Suppressor macrophage treated with lipopolysaccharide for 1 hour (primary cell): Measurements from ENCODE around the gene SIM2.

Source experiments
- DNase-seq, 3 donors: peaks; one replicate each; pipeline ENCODE4 v3.0.0-alpha.2; 2020 to 2022

SIM2 gene

GRCh38 chr21:36717976-36718375 lies 19.1 kb downstream of the SIM2 start:
- DNase-seq = no peak

GRCh38 chr21:36718951-36719501 lies 20.1 kb downstream of the SIM2 start:
- DNase-seq = no peak

- DNase-seq = no peak
These were observed 20.7 kb downstream of the SIM2 start for GRCh38 chr21:36719614-36720013.

DNA sequence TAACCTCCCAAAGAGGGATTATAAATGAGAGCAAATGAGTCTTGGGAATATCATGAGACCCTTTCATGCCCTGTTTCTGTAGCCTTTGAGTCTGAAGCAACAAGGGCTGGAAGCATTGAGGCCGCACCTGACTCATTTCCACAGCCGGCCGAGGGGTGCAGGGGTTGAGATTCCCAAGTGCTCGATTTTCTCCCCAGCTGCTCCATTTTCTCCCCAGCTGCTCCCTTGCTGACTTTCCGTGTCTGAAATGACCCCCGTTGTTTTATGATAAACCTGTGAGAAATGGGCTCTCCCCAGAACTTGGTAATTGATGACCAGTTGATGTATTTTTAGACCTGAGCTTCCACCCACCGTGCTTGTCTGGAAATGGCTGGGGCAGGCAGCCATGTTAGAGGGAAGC lies 22.9 kb downstream of the SIM2 start:
- no peak for DNase-seq

DNA sequence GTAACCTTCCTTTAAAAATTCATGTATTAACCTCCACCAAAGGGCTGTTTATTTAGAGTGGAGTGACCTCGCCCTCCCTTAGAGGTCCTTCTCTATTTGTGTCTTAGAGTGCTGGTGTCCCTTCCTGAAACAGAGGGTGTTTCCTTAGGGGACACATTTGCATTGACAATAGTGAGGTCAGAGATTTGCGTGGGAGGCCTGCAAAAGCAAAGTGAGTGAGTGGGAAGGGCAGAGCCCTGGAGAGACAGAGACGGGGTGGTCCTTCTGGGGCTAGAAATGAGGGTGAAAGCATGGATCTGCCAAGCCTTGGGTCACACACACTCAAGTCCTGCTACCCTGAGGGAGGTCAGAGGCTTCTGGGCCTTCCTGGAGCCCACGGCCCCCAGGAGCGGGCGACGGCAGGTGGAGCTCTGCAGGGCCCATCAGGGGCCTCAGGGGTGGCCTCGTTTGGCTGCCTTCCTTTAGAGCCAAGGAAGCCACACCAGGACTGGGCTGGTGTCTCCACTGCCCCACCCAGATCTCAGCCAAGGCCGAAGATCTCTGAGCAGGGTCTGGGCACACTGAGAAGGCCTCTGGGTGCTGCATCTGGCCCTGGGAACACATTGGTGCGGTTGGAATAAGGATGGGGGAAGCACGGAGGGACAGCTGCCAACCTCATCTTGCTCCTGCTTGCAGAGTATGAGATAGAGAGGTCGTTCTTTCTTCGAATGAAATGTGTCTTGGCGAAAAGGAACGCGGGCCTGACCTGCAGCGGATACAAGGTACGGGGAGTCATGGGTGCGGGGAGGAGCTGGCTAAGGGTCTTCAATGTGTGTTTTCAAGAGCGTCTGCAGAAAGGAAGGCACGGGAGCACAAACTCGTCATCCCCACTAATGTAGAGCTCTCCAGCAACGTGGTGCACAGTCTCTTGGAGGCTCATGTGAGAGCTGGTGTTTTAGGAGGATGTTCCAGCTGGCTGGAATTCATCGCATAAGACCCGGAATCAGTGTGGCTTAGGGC lies 23.8 kb downstream of the SIM2 start:
- DNase-seq = no peak

GRCh38 chr21:36723371-36723881 lies 24.5 kb downstream of the SIM2 start:
- no peak for DNase-seq

DNA sequence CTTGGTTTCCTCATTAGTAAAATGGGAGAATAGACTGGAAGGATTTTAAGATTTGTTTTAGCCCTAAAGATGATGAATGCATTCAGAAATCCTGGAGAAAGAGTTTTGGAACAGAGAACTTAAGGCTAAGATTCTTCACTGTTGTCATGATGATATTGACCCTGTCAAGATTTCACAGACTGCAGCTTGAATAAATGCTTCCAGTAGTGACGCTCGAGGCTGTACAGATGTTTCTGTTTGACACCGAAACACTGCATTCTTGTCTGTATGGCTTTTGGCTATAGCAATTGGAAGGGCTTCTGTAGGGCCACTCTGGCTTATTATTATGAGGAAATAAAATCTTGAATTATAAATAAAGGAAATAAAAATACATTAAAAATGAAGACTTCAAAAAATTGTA lies 25.7 kb downstream of the SIM2 start:
- DNase-seq = no peak

DNA sequence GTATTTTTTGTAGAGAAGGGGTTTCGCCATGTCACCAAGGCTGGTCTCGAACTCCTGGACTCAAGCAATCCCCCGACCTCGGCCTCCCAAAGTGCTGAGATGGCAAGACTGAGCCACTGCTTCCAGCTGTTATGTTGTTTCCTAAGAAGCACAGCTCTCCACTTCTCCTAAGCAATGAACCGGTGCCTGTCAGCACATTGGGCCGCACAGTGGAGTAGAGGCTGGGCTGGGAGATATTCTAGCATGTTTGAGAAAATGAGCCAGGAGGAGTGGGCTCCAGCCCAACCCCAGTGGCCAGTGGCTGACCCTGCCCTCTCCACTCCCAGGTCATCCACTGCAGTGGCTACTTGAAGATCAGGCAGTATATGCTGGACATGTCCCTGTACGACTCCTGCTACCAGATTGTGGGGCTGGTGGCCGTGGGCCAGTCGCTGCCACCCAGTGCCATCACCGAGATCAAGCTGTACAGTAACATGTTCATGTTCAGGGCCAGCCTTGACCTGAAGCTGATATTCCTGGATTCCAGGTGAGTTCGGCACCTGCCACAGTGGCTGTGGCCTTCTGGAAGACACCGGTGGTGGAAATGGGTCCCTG lies 27.0 kb downstream of the SIM2 start:
- no peak for DNase-seq

DNA sequence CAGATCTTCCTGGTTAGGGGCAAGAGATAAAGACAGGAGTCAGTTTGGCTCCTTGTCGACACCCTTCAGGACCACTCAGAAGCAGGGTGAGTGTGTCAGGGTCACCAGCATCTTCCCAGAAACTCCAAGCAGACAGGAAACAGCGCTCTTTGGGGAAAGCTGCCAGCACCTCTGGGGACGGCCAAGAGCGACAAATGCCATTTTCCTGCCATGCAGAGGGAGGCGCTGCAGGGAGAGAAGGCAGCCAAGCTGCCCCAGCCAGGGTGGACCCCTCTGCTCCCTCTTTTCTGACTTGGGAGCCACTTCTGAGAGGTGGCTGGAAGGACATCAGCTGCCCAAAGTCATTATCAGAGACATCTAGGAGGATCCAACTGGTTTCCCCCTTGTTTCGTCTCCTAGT lies 29.0 kb downstream of the SIM2 start:
- no peak for DNase-seq

- DNase-seq = no peak
These were observed 29.6 kb downstream of the SIM2 start for GRCh38 chr21:36728371-36729111.

DNA sequence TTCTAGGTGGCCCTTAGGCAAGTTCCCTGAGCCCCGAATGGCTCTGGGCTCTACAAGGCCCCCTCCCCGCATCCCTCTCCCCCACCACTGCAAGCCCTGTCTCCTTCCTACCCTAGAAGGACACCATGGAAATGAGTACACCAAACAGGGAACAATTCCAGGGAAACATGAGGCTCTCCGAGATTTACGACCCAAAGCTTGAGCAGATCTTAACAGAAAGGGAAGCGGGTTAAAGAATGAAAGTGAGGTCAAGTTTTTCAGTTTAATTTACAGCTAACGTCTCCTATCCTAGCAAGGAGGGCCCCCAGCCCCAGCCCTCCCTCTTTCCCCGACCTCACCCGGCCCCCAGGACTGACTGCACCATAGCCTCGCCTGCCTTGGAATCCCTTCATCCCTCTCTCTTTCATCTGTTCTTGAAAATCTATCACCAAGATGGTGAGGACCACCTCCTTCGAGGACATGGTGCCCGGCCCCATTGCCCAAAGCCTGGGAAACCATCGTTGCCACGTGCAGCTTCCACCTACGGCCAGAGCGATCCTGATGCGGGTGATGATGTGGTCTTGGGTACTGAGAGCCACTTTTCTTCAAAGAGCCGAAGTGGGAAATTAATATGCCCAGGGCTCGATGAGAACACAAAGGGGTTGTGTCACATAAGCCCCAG lies 30.5 kb downstream of the SIM2 start:
- no peak for DNase-seq

- DNase-seq = no peak
These were observed 31.7 kb downstream of the SIM2 start for GRCh38 chr21:36730291-36731281.

DNA sequence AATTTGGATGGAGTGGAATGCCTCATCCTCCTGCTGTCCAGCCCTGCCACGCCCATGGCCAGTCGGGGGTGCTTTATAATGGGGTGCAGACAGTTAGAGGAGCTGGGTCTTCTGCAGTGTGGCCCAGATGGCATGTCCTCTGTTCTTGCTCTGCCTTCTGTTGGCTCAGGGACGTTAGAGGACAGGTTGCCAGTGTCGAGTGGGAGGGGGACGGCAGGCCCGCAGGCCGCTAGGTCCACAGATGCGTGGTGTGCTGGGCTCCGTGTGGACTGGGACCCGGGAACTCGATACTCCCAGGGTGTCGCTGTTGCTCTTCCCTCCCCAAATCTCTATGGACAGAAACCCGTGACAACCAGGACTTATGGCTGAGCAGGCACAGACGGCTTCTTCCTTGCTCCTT lies 33.3 kb downstream of the SIM2 start:
- DNase-seq = no peak

DNA sequence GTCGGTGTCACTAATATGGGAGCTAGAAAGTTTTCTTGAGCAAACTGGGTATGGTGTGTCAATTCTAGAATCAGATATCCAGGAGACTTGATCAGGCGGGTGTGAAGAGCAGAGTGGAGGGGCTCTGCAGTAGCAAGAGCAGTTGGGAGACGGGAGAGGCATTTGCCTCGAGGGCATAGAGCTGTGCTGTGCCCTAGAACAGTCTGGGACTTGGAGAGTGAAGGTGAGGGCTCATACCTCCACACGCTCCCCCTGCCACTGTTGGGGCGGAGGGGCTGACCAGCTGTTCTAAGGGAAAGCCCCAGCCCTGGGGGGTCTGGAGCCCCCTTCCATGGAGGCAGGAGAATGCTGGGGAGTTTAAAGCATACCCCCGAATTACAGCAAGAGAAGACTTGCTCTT lies 33.8 kb downstream of the SIM2 start:
- DNase-seq = no peak

DNA sequence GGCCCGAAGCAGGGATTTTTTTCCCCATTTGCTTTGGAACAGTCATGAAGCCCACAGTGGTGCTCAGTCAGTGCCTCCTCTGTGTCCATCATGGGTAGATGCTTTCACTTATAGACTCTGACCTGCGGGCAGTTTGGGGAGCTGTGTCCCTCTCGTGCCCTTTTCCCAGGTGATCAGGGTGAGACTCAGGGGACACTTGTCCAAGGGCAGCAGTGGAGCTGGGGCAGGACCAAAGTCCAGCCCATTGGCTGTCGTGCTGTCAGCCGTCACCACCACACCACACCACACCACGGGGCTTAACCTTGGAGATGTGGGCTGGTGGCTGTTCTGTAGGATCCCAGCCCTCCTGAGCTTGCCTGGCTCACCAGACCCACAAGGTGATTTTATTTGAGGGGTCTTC lies 34.9 kb downstream of the SIM2 start:
- no peak for DNase-seq

GRCh38 chr21:36734367-36735200 lies 35.7 kb downstream of the SIM2 start:
- DNase-seq = no peak

DNA sequence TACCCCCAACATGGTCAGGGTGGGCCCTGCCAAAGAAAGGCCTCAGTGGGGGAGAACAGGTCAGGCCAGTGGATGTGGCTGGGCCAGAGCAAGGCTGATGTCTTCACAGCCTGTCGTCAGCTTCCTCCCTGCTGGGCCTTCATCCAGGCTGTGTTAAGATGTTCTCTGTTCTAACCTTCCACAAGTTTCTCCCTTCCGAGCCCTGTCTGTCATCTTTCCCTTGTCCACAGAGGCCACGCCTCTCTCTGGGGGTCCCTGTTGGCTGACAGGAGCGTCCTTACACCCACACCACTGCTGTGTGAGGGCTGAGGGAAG lies 36.2 kb downstream of the SIM2 start:
- DNase-seq = no peak

DNA sequence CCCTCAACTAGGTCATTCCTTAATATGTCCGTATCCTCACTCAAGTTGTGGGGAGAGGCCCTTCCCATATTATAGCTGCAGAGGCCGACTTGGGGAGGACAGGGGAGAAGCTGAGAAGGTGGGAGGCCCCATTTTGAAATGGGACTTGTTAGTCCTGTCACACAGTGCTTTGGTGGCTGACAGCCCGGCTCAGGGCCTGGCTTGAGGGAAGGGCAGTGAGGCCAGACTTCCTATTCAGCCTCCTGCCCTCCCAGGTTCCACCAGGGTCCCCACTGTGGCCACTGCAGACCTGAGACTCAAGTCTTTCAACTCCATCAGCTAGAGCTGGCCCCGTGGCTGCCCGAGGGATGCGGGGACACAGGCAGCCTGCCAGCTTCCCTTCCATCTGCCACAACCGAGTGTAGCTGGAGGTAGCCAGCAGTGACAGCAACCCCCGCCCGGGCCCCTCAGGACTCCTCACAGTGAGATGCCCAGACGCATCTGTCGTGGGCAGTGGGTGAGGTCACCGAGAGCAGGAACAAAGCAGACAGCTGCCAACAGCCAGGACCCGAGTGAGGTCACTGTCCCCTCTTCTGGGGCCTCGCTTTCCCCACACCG lies 36.9 kb downstream of the SIM2 start:
- no peak for DNase-seq

DNA sequence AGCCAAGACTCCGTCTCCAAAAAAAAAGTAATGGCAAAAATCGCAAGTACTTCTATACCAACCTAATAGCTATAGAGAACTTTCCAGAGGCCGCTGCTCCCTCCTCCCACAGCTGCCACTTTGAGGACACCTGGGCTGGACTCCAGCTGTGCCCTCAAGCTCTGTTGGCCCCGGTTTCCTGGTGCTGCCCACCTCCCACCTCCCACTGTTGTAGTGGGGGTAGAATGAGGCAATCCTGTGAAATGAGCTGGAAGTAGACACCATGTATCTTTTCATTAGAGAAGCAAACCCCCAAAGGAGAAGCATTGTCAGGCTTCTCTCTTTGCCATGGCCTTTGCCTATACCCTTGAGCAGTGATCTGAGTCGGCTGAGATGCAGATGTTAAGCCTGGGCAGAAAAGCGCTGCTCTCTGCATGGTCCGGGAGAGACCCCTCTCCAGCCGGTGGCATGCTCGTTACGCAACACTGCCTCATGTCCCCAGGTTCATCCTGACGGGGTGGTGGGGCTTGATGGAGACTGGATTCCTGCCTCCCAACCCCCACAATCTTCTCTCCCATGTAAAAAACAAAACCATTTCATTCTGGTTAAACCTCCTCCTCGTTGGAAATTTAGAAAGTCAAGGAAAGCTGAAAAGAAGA lies 39.7 kb downstream of the SIM2 start:
- no peak for DNase-seq

DNA sequence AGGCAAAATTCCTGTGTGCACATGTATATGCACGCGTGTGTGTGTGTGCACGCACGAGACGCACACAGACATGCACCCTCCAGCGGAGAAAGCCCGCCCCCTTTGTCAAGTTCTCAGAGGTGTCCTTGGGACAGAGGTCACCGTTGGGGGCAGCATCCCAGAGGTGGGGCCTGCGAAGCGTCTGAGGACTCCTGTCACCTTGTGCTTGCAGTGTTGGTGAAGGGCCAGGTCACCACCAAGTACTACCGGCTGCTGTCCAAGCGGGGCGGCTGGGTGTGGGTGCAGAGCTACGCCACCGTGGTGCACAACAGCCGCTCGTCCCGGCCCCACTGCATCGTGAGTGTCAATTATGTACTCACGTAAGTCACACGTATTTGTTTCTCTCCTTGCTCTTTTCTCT lies 42.6 kb downstream of the SIM2 start:
- no peak for DNase-seq
